Right hindlimb (tissue), 1 donor: Measurements from ENCODE around the gene ELP4.

ENCODE experiments used
- DNase-seq: peaks from one replicate; pipeline ENCODE4 v3.0.0-alpha.2; 2018

ELP4 gene

GRCh38 chr11:31782257-31782656, 272.7 kb downstream of the ELP4 start:
- DNase-seq: no peak

DNA sequence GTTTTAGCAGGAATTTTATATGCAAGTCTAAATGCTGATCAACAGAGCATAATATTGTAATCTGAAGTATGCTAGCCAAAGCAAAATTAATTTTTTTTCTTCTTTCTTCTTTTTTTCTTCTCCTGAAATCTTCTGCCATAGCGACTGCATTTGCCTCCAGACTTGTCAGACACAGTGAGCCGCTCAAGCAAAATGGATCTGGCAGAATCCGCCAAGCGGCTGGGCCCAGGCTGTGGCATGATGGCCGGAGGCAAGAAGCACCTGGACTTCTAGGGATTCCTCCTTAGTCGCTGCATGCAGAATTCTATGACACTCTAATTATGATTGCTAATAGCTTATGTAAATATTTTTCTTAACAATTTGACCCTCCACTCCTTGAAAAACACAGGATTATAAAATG, 273.7 kb downstream of the ELP4 start:
- no peak for DNase-seq

GRCh38 chr11:31784611-31785010, 275.0 kb downstream of the ELP4 start:
- DNase-seq: no peak

- DNase-seq: no peak
Measured at GRCh38 chr11:31786996-31787685, 277.6 kb downstream of the ELP4 start.

- DNase-seq: no peak
Measured at GRCh38 chr11:31788085-31788484, 278.5 kb downstream of the ELP4 start.

DNA sequence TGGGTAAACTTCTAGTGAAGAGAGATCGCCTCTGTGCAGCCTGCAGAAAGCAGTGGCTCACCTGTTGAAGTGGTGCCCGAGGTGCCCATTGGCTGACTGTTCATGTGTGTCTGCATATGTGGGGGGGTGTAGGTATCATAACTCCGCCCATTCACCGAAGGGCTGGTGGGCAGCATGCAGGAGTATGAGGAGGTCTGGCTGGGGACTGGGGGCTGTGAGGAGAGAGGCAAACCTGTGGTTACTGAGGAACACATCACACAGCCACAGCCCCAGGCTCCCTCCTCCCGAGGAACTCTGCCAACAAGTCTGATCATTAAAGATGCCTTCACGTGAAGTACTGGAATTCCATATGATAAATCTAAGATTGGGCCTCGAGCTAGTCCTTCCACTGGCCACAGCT, 281.1 kb downstream of the ELP4 start:
- DNase-seq: no peak

- no peak for DNase-seq
Measured at GRCh38 chr11:31792036-31792435, 282.5 kb downstream of the ELP4 start.

DNA sequence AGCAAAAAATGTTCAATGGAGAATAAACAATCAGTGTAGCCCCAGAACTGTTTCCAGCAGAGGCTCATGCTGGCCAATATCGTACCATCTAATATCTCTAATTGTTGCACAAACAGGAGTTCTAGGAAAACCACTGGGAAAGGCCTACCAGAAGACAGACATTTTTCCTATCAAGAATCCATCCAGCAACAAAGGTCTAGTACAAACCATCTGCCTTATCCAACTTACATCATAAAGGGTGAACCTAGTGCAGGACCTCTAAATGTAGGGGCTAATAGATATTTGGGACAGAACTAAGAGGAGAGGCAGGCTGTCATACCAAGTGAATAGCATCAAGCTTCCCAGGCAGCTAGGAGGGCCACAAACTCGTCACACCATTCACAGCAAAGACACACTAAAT, 282.9 kb downstream of the ELP4 start:
- no peak for DNase-seq

- no peak for DNase-seq
Measured at GRCh38 chr11:31793264-31793663, 283.7 kb downstream of the ELP4 start.

DNA sequence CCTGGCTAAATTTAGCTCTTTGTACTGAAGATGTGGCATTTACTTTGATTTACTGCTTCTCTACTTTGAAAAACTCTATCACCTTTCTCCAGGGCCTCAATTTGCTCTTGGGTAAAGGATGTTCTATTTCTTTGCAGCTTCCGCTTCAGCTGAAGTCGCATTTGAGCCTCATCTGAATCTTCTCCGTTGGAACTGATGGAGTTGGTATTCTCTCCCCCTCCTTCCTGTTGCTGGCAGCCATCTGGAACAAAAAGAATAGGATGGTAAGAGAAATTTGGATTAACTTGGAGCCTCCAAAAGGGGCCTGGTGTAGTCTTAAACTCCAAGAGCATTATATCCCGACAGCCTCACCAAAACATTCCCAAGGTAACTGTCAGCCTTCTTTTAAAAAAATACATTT, 285.0 kb downstream of the ELP4 start:
- DNase-seq: no peak

DNA sequence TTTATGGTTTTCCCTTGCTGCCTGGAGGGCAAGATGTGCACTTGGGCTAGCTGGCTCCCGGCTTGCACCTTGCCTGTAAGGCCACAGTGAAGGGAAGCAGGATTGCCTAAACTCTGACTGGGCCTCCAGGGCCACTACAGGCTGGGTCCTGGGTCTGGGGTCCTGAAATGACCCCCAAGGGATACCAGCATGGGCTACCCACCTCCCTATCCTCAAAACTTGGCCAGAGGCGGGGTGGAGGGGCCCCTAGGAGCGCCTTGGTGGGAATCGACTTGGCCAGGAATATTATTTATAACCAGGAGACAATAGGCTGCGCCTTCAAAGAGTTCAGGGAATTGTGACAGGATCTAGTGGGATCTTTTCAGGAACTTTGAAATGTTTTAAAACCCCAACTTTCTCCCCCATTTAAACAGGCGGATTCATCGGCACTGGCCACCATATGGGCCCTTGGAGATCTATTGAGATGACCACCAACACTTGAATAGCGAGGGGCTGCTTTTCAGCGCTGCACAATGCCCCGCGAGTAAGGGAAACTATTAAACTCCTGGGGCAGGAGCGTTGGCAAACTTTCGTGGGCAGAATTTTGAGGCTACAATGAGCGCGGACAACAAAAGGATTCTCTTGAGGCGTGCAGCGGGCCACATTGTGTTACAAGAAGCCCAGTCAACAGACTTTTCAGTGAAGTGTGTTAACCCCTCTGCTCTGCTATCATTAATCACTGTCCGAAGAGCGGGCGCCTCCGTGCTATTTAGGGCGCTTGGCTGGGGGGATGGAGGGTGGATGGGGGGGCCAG, 286.3 kb downstream of the ELP4 start:
- DNase-seq: no peak

DNA sequence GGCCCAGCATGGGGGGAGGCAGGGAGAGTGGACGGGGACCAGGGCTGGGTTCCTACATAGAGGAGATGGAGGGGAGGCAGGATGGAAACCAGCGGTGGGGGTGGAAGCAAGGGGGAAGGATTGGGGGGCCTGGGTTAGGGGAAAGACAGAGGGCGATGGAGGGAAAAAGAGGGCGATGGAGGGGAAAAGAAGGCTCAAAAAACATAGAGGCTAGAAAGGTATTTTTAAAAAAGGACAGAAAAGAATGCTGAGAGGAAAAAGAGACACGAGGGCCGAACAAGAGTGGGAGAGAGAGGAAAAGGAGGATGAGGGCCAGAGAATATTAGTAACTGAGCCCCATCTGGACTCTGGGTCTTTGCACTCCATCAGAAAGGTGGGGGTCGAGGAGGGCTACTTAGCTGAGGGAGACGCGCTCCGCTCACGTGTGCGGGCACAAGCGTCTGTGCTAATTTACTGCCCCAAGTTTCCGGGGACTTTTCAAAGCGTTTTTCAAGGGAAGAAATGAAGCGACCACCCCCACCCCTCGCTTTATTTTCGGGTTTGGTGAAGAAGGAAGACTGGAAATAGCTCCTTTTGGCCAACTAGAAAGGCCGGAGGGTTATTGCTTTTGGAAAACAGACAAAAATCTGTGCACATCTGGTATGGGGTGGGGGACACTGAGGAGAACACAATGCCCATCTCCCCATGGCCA, 287.1 kb downstream of the ELP4 start:
- DNase-seq: no peak

GRCh38 chr11:31797190-31798056, 287.9 kb downstream of the ELP4 start:
- no peak for DNase-seq

DNA sequence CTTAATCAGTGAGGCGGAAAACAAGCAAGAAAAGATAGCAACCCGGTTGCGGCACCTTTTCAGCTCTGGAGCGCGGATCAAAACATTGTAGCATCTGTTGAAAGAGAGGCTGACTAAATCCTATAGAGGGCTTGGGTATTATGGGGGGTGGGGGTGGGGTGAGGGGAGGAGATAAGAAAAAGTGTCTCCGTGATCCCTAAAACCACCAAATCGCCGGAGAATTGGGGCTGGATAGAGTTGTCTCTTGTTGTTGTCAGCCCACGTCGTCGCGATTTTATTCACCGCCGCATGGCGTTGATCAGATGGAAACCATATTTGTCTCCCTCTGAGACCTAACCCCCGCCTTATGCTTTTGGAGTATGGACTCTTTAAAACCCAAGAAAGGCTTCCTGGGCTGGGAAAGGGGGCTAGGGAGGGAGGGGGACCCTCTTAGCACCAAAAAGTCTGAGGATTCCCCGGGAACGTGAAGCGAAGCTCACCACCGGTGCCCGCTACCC, 288.5 kb downstream of the ELP4 start:
- no peak for DNase-seq

- peak; percentile 43 for DNase-seq
Measured at GRCh38 chr11:31798554-31799434, 289.2 kb downstream of the ELP4 start.

DNA sequence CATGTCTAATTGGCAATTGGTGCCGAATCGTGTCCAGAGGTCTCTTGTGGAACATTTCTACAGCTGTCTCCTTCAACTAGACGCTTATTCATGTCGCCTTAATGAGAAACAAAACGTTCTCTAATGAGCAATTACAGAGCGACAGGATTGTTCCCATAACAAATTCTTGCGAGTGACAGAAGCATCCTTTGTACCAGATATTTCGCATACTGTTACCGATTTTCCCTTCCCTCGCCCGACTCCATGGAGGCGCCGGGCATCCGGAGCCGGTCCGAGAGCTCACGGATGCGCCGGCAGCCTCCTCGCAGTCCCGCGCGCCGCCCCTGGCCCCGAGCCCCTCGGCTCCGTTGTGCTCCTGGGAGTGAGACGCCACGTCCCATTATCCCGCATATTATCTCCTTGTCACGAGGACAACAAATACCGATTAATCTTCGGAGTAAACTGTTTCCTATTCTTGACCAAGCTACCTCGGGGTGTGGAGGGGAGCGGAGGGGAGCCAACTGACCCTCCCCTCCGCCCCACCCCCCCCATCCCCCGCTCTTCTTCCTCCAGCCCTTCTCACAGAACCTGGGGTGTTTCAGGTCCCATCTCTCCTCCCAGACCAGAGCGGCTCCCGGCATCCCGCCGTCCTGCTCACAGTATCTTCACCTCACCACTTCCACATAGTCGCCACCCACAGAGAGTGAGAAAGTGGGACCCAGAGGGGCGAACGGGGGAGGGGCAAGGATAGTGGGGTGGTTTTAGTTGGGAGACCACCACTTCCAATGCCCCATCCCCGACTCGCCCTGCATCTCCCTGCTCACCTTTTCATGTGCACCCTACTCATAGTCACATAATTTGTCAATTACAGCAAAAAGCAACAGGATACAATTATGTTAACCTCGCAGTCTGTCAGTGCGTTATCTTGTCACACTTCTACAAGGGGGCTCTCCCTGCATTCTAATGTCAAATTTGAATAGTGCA, 290.1 kb downstream of the ELP4 start:
- no peak for DNase-seq

GRCh38 chr11:31800398-31801265, 291.1 kb downstream of the ELP4 start:
- DNase-seq: no peak

GRCh38 chr11:31801298-31801702, 291.7 kb downstream of the ELP4 start:
- DNase-seq: no peak

GRCh38 chr11:31802000-31802551, 292.5 kb downstream of the ELP4 start:
- DNase-seq: no peak
